K562 (cell line): ENCODE data around the gene GRIK1. TPM values are rescaled to one million over a fixed set of nuclear protein-coding genes. Genes with fewer than 3 reads are reported as not detected.

ENCODE experiments used
- CBX1 ChIP-seq: sonication (generic); IDR thresholded peaks from 2 replicates; pipeline ENCODE4 v1.6.1; 2016; ENCODE audit warnings: antibody characterized with exemption, low read depth, mild to moderate bottlenecking
- DACH1 ChIP-seq: fragments of 450-650 bp; IDR thresholded peaks from 2 replicates; pipeline ENCODE4 v1.6.1; 2018; ENCODE audit not compliant: partially characterized antibody
- FIP1L1 ChIP-seq: fragments of 200-400 bp; formaldehyde crosslinking; IDR thresholded peaks from 2 replicates; pipeline ENCODE4 v1.6.1; 2018; ENCODE audit warnings: mild to moderate bottlenecking, low read depth, low read length; ENCODE audit not compliant: poor library complexity, severe bottlenecking
- FOXM1 ChIP-seq, 2 experiments: fragments of 450-650 bp in 1 of 2; sonication (generic) in 1 of 2; formaldehyde crosslinking in 1 of 2; IDR thresholded peaks; 2 replicates each; pipeline versions ENCODE4 v1.6.1 to v1.9.0; 2017 to 2022; ENCODE audit warnings: low read depth in 2 of 2, mild to moderate bottlenecking in 2 of 2, missing genetic modification reagents in 1 of 2, moderate library complexity in 1 of 2
- NCOA4 ChIP-seq: fragments of 450-650 bp; IDR thresholded peaks from 2 replicates; pipeline ENCODE4 v1.6.1; 2018; ENCODE audit warnings: mild to moderate bottlenecking; ENCODE audit not compliant: partially characterized antibody
- RAD51 ChIP-seq: fragments of 450-650 bp; IDR thresholded peaks from 2 replicates; pipeline ENCODE4 v1.7.1; 2016; ENCODE audit warnings: low read depth, mild to moderate bottlenecking, borderline replicate concordance
- TAF15 ChIP-seq: fragments of 200-400 bp; formaldehyde crosslinking; IDR thresholded peaks from 2 replicates; pipeline ENCODE4 v1.6.1; 2017; ENCODE audit warnings: mild to moderate bottlenecking, low read depth, low read length, moderate library complexity
- ZNF217 ChIP-seq: sonication (generic); formaldehyde crosslinking; IDR thresholded peaks from 2 replicates; pipeline ENCODE4 v1.8.0; 2022; ENCODE audit warnings: mild to moderate bottlenecking, missing genetic modification reagents
- ZNF239 ChIP-seq: fragments of 250-450 bp; sonication (Bioruptor Pico); IDR thresholded peaks from 2 replicates; pipeline ENCODE4 v1.4.0; 2020; ENCODE audit warnings: mild to moderate bottlenecking
- ZNF766 ChIP-seq: fragments of 200-800 bp; sonication (Bioruptor generic); conservative IDR thresholded peaks from 2 replicates; pipeline ENCODE4 v1.6.1; 2016; ENCODE audit warnings: missing genetic modification characterization, missing compliant biosample characterization
- polyA plus RNA-seq, 8 experiments: library from polyadenylated mRNA; depleted of rRNA in 4 of 8; stranded (reverse) in 5 of 8; unstranded in 3 of 8; fragments of >200 nt; fragmentation: Nextera tagmentation in 2 of 8; fragmentation: Illumina TruSeq in 1 of 8; extraction: Ambion mirVana in 2 of 8; extraction: Trizol in 1 of 8; gene quantifications; 2 replicates each; pipeline versions ENCODE4 v1.2.1 to v1.2.3, GENCODE V29; 2011 to 2014; ENCODE audit warnings: inconsistent platforms in 1 of 8, missing spikeins in 1 of 8
- total RNA-seq, 7 experiments: library from RNA; depleted of rRNA in 6 of 7; stranded (reverse); fragments of >200 nt in 6 of 7; fragmentation: Illumina TruSeq in 2 of 7; extraction: Trizol in 2 of 7; gene quantifications; 2 replicates each; pipeline versions ENCODE4 v1.2.1 to v1.2.3, GENCODE V29; 2011 to 2021; ENCODE audit warnings: low replicate concordance in 1 of 7
- TF ChIP-seq, protein P1 (sequence below), 2 experiments: IDR thresholded peaks in 1 of 2; conservative IDR thresholded peaks in 1 of 2; 2 replicates each; pipeline ENCODE4 v1.6.1; 2016; ENCODE audit warnings: low read depth in 2 of 2, mild to moderate bottlenecking in 1 of 2, missing compliant biosample characterization in 1 of 2, missing genetic modification characterization in 1 of 2, moderate library complexity in 1 of 2
- TF ChIP-seq, protein P2 (sequence below): fragments of 200-800 bp; sonication (Bioruptor generic); IDR thresholded peaks from 2 replicates; pipeline ENCODE4 v1.6.1; 2017; ENCODE audit warnings: missing genetic modification characterization, missing compliant biosample characterization
- TF ChIP-seq, protein P3 (sequence below): sonication (generic); formaldehyde crosslinking; IDR thresholded peaks from 2 replicates; pipeline ENCODE4 v1.8.0; 2023; ENCODE audit warnings: mild to moderate bottlenecking, missing genetic modification reagents

The GRIK1 gene
- total and polyA plus RNA-seq, 9 of the 15 experiments (the other 6 are each of a cell fraction or from before 2014, with no cell fraction given) = 0.17 to 2.8 (median 0.53) TPM

DNA sequence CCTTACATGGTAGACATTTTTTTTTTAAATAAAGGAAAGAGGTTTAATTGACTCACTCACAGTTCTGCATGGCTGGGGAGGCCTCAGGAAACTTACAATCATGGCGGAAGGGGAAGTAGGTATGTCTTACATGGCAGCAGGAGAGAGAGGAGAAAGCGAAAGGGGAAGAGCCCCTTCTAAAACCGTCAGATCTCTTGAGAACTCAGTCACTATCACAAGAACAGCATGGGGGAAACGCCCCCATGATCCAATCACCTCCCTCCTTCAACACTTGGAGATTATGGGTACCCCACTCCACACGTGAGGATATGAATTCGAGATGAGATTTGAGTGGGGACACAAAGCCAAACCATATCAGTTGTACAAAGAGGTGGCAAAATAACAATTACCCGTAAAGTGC lies 301.7 kb downstream of the GRIK1 start (continued):
- TF ChIP-seq, protein P1, sequence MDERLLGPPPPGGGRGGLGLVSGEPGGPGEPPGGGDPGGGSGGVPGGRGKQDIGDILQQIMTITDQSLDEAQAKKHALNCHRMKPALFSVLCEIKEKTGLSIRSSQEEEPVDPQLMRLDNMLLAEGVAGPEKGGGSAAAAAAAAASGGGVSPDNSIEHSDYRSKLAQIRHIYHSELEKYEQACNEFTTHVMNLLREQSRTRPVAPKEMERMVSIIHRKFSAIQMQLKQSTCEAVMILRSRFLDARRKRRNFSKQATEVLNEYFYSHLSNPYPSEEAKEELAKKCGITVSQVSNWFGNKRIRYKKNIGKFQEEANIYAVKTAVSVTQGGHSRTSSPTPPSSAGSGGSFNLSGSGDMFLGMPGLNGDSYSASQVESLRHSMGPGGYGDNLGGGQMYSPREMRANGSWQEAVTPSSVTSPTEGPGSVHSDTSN (CRISPR knock-in tag; IDR thresholded peaks at IDR 0.05; ENCODE audit: low read depth) = no peak
- TF ChIP-seq, protein P1 (tag; conservative IDR thresholded peaks at IDR 0.05; ENCODE audit: low read depth) = no peak
- TF ChIP-seq ZNF217 (CRISPR knock-in tag) = no peak
- TF ChIP-seq ZNF766 (CRISPR knock-in tag) = no peak
- TF ChIP-seq ZNF239 (CRISPR knock-in tag) = no peak
- no peak for TF ChIP-seq FIP1L1
- peak; percentile 48; the same call in 1 of the 2 replicates for TF ChIP-seq FOXM1 (IDR thresholded peaks at IDR 0.05; ENCODE audit: low read depth)
- TF ChIP-seq FOXM1 (CRISPR knock-in tag; IDR thresholded peaks at IDR 0.05; ENCODE audit: low read depth) = no peak
- no peak for TF ChIP-seq DACH1
- TF ChIP-seq, protein P2, sequence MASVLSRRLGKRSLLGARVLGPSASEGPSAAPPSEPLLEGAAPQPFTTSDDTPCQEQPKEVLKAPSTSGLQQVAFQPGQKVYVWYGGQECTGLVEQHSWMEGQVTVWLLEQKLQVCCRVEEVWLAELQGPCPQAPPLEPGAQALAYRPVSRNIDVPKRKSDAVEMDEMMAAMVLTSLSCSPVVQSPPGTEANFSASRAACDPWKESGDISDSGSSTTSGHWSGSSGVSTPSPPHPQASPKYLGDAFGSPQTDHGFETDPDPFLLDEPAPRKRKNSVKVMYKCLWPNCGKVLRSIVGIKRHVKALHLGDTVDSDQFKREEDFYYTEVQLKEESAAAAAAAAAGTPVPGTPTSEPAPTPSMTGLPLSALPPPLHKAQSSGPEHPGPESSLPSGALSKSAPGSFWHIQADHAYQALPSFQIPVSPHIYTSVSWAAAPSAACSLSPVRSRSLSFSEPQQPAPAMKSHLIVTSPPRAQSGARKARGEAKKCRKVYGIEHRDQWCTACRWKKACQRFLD = no peak
- TF ChIP-seq NCOA4 = peak; percentile 30
- no peak for TF ChIP-seq TAF15
- TF ChIP-seq, protein P3, sequence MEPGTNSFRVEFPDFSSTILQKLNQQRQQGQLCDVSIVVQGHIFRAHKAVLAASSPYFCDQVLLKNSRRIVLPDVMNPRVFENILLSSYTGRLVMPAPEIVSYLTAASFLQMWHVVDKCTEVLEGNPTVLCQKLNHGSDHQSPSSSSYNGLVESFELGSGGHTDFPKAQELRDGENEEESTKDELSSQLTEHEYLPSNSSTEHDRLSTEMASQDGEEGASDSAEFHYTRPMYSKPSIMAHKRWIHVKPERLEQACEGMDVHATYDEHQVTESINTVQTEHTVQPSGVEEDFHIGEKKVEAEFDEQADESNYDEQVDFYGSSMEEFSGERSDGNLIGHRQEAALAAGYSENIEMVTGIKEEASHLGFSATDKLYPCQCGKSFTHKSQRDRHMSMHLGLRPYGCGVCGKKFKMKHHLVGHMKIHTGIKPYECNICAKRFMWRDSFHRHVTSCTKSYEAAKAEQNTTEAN (CRISPR knock-in tag) = no peak
- TF ChIP-seq RAD51 = no peak
- TF ChIP-seq CBX1 = 0 out of 2 replicates have a peak, but pooled peaks have one; percentile 13
- TF ChIP-seq, all 486 proteins: peak for 12
